Measurements from ENCODE around the gene CSN3. TPM values are rescaled to one million over a fixed set of nuclear protein-coding genes. Genes with fewer than 3 reads are reported as not detected.
"Not testable (repeated sequence)": the region's sequence is repeated elsewhere in the genome, so short reads cannot be mapped to it uniquely, and the experiment has no call there.

The CSN3 gene
- total RNA-seq, 1 donor from 2014 or later = not detected

- H3K4me3 ChIP-seq = not testable (repeated sequence)
These were observed 21.0 kb upstream of the CSN3 start for GRCh38 chr4:70221389-70221788.

GRCh38 chr4:70221818-70222217, 20.6 kb upstream of the CSN3 start:
- H3K27me3 ChIP-seq (ENCODE audit: low read depth); intact Hi-C loops (cut with DNase I); ATAC-seq; H3K36me3 ChIP-seq; H3K4me3 ChIP-seq; H3K27ac ChIP-seq; H3K4me1 ChIP-seq; DNase-seq; H3K9me3 ChIP-seq: not testable (repeated sequence)

More at GRCh38 chr4:70221389-70221788, 21.0 kb upstream of the CSN3 start:
- intact Hi-C loops (cut with DNase I); H3K36me3 ChIP-seq; H3K27ac ChIP-seq; H3K4me1 ChIP-seq; ATAC-seq; H3K27me3 ChIP-seq (ENCODE audit: low read depth); H3K9me3 ChIP-seq; DNase-seq: not testable (repeated sequence)

- Histone ChIP-seq H3K27me3 (ENCODE audit: low read depth) (no peaks in the 10 kb centered on the region), H3K27ac (no peak within 1 kb of the TSS), H3K4me1 (no peaks in the 10 kb centered on the region), H3K9me3 (no peaks in the 10 kb centered on the region), H3K4me3 (no peak within 1 kb of the TSS), H3K36me3 (no peaks in the 10 kb centered on the region)
- intact Hi-C loops (cut with DNase I) = no loop called here
- DNase-seq = no peak
- no peak for ATAC-seq
- TF ChIP-seq, protein P1, sequence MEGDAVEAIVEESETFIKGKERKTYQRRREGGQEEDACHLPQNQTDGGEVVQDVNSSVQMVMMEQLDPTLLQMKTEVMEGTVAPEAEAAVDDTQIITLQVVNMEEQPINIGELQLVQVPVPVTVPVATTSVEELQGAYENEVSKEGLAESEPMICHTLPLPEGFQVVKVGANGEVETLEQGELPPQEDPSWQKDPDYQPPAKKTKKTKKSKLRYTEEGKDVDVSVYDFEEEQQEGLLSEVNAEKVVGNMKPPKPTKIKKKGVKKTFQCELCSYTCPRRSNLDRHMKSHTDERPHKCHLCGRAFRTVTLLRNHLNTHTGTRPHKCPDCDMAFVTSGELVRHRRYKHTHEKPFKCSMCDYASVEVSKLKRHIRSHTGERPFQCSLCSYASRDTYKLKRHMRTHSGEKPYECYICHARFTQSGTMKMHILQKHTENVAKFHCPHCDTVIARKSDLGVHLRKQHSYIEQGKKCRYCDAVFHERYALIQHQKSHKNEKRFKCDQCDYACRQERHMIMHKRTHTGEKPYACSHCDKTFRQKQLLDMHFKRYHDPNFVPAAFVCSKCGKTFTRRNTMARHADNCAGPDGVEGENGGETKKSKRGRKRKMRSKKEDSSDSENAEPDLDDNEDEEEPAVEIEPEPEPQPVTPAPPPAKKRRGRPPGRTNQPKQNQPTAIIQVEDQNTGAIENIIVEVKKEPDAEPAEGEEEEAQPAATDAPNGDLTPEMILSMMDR (IDR thresholded peaks at IDR 0.05) = no peak
These were observed 16.6 kb upstream of the CSN3 start, which contains the start of gene FDCSP for GRCh38 chr4:70225824-70226223. TSS of gene FDCSP (plus strand) at chr4:70226124. CDS start at chr4:70231195, 5,071 bp downstream.

DNA sequence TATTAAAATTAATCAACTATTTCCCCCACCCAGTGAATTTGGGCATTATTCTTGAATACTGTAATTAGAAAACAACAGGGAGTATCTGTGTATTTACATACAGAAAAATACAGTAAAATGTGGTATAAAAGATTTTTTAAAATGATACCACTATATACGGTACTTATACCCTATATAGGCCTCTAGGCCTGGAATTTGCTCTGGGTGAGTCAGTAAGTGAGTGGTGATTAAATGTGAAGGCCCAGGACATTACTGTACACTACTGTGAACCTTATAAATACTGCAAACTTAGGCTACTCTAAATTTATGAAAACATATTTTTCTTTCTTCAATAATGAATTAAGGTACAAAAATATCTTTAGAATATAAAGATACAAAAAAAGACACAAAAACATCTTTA, 6.3 kb upstream of the CSN3 start:
- no peak overlapping the region for H3K4me3 ChIP-seq
- TF ChIP-seq, protein P1 (IDR thresholded peaks at IDR 0.05) = no peak
- no peak for DNase-seq
- no peaks in the 10 kb centered on the region for H3K27me3 ChIP-seq (ENCODE audit: low read depth)
- no peaks in the 10 kb centered on the region for H3K9me3 ChIP-seq
- H3K27ac ChIP-seq = no peak overlapping the region
- no peaks in the 10 kb centered on the region for H3K36me3 ChIP-seq
- H3K4me1 ChIP-seq = no peaks in the 10 kb centered on the region
- intact Hi-C loops (cut with DNase I) = no loop called here
- ATAC-seq = no peak

DNA sequence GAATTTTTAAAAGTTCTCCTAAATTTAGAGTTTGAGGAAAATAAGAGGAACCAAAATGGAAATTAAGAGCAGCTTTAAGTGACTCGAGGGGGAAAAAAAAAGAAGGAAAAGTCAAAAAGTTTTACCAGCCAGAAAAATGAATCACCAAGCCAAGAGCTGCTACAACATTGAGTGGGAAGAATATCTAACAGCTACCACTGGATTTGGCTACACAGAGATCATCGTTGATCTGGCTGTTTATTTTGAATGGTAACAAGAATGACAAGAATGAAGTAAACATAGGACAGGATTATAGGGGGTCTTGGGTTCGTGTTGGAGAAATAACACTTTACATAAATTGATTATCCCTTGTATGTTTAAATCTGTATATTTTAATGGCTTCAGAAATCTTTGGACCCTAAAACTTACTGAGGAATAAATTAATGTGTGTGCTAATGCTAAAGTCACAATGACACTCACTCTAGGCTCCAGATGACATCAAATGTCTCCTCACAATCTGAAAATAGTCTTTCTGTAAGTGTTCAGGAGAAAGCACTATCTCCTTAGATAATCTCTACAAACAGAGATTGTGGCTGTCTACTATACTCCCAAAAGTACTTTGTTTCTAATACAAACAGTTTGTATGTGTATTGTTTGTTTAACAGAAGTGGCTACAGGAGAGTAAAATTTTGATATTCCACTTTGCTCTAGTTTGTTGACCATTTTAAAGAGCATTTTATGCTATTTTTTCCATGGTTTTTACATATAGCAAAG, 3.1 kb upstream of the CSN3 start:
- ATAC-seq (no peak), DNase-seq (no peak)
- TF ChIP-seq, protein P1 (IDR thresholded peaks at IDR 0.05) = no peak
- no peaks in the 10 kb centered on the region for H3K36me3 ChIP-seq
- no peaks in the 10 kb centered on the region for H3K9me3 ChIP-seq
- H3K4me1 ChIP-seq = no peaks in the 10 kb centered on the region
- no peak overlapping the region for H3K4me3 ChIP-seq
- H3K27ac ChIP-seq = no peak overlapping the region
- intact Hi-C loops (cut with DNase I) = no loop called here
- H3K27me3 ChIP-seq (ENCODE audit: low read depth) = no peaks in the 10 kb centered on the region

DNA sequence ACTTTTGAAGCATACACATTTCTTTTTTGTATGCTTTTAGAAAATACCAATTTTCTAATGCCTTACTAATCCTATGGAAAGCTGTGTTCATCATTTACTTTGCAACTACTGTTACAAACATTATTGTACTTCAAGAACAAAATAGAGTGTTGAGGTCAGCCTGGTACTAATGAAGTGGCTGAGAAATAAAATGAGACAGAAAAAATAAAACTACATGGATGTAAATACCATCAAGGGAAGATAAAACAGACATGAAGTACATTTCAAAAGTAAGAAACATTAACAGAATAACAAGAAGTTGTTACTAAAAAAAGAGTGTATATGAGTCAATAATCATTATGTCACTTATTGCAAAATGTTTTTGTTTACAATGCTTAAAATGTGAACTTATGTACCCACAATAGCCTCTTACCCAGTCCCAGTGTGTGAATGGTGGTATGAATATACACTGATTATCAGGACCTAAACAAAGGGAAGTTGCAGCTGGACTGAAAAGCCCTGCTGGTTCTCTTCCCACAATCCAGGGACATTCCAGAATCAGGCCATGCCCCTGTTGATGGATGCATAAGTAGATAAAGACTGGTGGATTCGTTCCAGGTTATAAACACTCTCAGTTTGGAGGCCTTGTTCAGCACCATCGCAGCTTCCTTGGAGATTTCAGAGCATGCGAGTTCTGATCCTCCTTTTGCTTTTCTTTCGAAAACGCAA, 2.4 kb upstream of the CSN3 start:
- Histone ChIP-seq H3K27ac (no peak overlapping the region), H3K9me3 (no peaks in the 10 kb centered on the region), H3K4me1 (no peaks in the 10 kb centered on the region), H3K4me3 (no peak overlapping the region), H3K36me3 (no peaks in the 10 kb centered on the region), H3K27me3 (ENCODE audit: low read depth) (no peaks in the 10 kb centered on the region)
- intact Hi-C loops (cut with DNase I) = no loop called here
- ATAC-seq = no peak
- no peak for DNase-seq
- TF ChIP-seq, protein P1 (IDR thresholded peaks at IDR 0.05) = no peak
